PFSK-1 (cell line): Measurements from ENCODE around the gene RUFY1.

Experiments
- FOXP2 ChIP-seq: optimal IDR thresholded peaks from 2 replicates; pipeline ENCODE3; 2011; ENCODE audit warnings: borderline replicate concordance, control low read depth, inconsistent platforms; ENCODE audit not compliant: insufficient read depth; ENCODE audit errors: extremely low read length, extremely low read depth
- POLR2AphosphoS5 ChIP-seq: IDR thresholded peaks from 2 replicates; pipeline ENCODE4 v1.6.1; 2012; ENCODE audit warnings: low read depth, mild to moderate bottlenecking, control low read depth, low read length, moderate library complexity
- REST ChIP-seq, 2 experiments: IDR thresholded peaks; 2 replicates each; pipeline versions ENCODE4 v1.6.1 to v1.8.0; 2011 to 2012; ENCODE audit warnings: low read depth in 2 of 2, low read length in 2 of 2, control low read depth in 1 of 2, inconsistent platforms in 1 of 2, mild to moderate bottlenecking in 1 of 2, moderate library complexity in 1 of 2; ENCODE audit not compliant: insufficient read depth in 1 of 2
- SIN3A ChIP-seq: IDR thresholded peaks from 2 replicates; pipeline ENCODE4 v1.6.1; 2012; ENCODE audit warnings: mild to moderate bottlenecking, low read length, moderate library complexity, borderline replicate concordance; ENCODE audit not compliant: insufficient read depth
- TAF1 ChIP-seq: IDR thresholded peaks from 2 replicates; pipeline ENCODE4 v1.6.1; 2012; ENCODE audit warnings: low read length, control low read depth, borderline replicate concordance; ENCODE audit not compliant: insufficient read depth

RUFY1 gene

DNA sequence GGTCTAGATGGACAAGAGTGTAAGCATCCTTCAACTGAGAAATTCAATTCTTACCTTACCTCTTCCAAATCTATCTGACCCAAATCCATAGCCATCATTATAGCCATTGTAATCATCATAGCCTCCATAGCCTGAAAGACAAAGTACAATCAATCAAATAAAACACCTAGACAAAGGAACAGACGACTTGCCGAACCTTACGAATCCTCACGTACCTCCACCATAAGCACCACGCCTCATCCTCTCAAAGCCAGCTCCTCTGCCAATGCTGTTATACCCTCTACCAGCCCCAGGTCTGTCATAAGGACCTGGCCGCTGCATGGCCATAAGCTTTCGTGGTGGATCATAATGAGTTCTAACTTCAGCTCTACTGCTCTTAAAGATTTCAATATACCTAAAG lies 67.6 kb downstream of the RUFY1 start:
- TF ChIP-seq FOXP2 (no peak), TAF1 (no peak), SIN3A (no peak)

- TF ChIP-seq REST (IDR thresholded peaks at IDR 0.05; ENCODE audit: insufficient read depth in 1 of 2, low read depth in 2 of 2, low read length in 2 of 2) (no peak), SIN3A (0 out of 2 replicates have a peak, but pooled peaks have one; percentile 18), FOXP2 (no peak), POLR2AphosphoS5 (peak; percentile 45; the same call in 1 of the 2 replicates), TAF1 (no peak)
Observed at GRCh38 chr5:179618923-179619554, 68.7 kb downstream of the RUFY1 start.

GRCh38 chr5:179619776-179620175 lies 69.4 kb downstream of the RUFY1 start:
- TF ChIP-seq FOXP2 (no peak), TAF1 (no peak), POLR2AphosphoS5 (no peak), SIN3A (no peak), REST (IDR thresholded peaks at IDR 0.05; ENCODE audit: insufficient read depth in 1 of 2, low read depth in 2 of 2, low read length in 2 of 2) (no peak)

DNA sequence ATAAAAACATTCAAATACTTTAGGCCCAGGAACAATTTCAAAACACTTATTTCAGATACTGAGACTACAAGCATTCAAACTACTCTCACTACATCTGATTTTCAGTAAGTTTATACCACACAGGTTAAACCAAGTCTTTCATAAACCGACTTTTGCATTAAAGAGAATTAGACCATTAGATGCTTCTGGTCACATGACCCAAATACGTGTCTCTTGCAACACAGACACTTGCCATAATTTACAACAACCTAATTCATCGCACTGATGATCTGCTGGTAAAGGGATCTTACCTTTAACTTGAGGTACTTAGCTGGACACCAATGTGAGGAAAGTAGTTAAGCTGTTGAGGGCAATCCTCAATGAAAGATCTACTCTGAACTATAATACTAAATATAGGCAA lies 69.9 kb downstream of the RUFY1 start:
- TF ChIP-seq TAF1 = no peak
- TF ChIP-seq POLR2AphosphoS5 = peak; percentile 50; the same call in 1 of the 2 replicates

- no peak for TF ChIP-seq TAF1
- no peak for TF ChIP-seq SIN3A
- no peak for TF ChIP-seq POLR2AphosphoS5
- TF ChIP-seq REST (IDR thresholded peaks at IDR 0.05; ENCODE audit: insufficient read depth in 1 of 2, low read depth in 2 of 2, low read length in 2 of 2) = no peak
- no peak for TF ChIP-seq FOXP2
Observed at GRCh38 chr5:179620703-179621350, 70.5 kb downstream of the RUFY1 start.

DNA sequence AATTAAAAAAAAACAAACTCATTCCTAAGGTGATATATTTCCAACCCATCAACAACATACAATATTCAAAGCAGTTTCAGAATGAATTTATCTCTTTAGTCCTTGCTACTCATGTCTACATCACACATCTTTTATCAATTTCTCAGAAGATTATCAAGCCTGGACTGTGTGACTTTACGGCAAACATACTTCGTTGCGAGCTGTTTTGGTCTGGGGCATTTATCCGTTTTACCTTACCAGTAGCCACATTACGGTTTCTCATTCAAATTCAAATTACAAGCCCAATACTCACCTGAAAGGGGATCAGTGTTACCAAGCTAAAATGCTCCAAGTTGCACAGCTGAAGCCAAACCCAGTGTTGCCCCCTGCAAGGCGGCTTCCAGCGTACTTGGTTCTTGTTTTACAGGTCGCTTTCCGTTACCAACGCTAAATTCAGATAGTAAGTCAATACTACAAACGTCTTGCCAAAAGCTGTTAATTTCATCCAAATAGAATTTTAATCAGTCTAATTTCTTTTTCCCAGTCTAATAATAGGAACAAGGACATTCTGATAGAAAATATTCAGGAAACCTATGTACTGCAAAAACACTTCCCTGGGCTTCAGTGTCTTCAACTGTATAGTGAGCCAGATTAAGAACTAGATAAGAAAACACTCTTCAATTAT lies 71.3 kb downstream of the RUFY1 start:
- 0 out of 2 replicates have a peak, but pooled peaks have one; percentile 20 for TF ChIP-seq POLR2AphosphoS5
- TF ChIP-seq REST (IDR thresholded peaks at IDR 0.05; ENCODE audit: insufficient read depth in 1 of 2, low read depth in 2 of 2, low read length in 2 of 2) = no peak
- TF ChIP-seq FOXP2 = no peak
